Prostate gland (tissue), 2 donors: ENCODE results near the gene CLEC4M.

Experiments
- CTCF ChIP-seq, 4 experiments: fragments of 200-600 bp in 2 of 4; fragments of 450-650 bp in 2 of 4; sonication (generic) in 2 of 4; IDR thresholded peaks; 1 replicate in 3 of 4; 2 replicates in 1 of 4; pipeline ENCODE4 v1.5.1; 2016 to 2019; ENCODE audit warnings: antibody characterized with exemption in 4 of 4, mild to moderate bottlenecking in 2 of 4, moderate library complexity in 2 of 4
- POLR2A ChIP-seq: fragments of 450-650 bp; IDR thresholded peaks from one replicate; pipeline ENCODE4 v1.6.1; 2016; ENCODE audit warnings: antibody characterized with exemption, mild to moderate bottlenecking
- POLR2AphosphoS5 ChIP-seq: sonication (generic); formaldehyde crosslinking; IDR thresholded peaks from one replicate; pipeline ENCODE4 v1.6.1; 2017; ENCODE audit warnings: antibody characterized with exemption

DNA sequence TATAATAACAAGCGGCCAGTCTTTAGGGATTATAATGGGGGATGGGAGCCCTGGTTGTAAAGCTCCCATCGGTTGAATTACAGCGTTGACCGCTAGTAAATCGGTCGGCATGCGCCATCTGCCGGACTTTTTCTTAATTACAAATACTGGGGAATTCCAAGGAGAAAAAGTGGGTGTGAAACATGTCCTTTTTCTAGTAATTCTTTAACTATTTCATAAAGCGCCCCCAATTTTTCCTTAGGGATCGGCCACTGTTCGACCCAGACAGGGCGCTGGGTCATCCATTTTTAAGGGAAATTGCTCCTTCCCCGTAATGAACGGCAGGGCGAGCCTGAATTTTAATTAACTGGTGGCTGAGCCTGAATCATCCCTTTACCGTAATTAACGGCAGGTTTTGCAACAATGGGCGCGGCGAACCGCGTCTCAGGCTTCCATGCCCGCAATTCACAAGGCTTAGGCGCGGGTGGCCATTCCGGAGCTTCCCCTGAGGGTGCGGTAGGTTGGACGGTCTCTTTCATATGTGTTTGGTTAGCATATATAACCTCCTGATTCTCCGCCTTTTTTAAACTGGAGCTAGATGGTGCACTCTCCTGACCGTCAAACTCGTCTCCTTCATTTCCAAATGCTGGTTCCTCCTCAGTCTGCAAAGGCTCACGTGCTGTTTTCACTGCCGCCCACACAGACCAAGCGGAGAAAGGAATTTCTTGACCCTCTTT lies 36.8 kb downstream of the CLEC4M start:
- TF ChIP-seq CTCF (IDR thresholded peaks at IDR 0.05) (peak; percentile 17 to 77 (median 58)), POLR2AphosphoS5 (peak; percentile 67), POLR2A (no peak)
